ENCODE measurements around the gene DUSP11.
A peak's percentile ranks its signal among the peaks of the same experiment; 100 is the strongest.
"Not testable (repeated sequence)": the region's sequence is repeated elsewhere in the genome, so short reads cannot be mapped to it uniquely, and the experiment has no call there.

Gene DUSP11

GRCh38 chr2:73779467-73780236 lies at the start of gene DUSP11:
Gene DUSP11 (minus strand): TSS chr2:73780103. CDS start chr2:73779974, 129 bp downstream.
- peak; percentile 81 for DNase-seq

GRCh38 chr2:73828818-73829570 lies 49.1 kb upstream of the DUSP11 start, which contains the start of gene STAMBP:
Gene STAMBP (plus strand): TSS chr2:73828961. CDS start chr2:73830857, 1,896 bp downstream.
- DNase-seq: peak; percentile 93

GRCh38 chr2:73828389-73828817 lies 48.5 kb upstream of the DUSP11 start:
- DNase-seq: no peak

GRCh38 chr2:73827660-73828388 lies 47.9 kb upstream of the DUSP11 start:
- no peak for DNase-seq

GRCh38 chr2:73827018-73827417 lies 47.1 kb upstream of the DUSP11 start:
- no peak for DNase-seq

- no peak for DNase-seq
These were observed 45.5 kb upstream of the DUSP11 start for GRCh38 chr2:73825408-73825807.

- DNase-seq: peak; percentile 43
These were observed 44.1 kb upstream of the DUSP11 start for GRCh38 chr2:73823916-73824523.

- no peak for DNase-seq
These were observed 43.5 kb upstream of the DUSP11 start for GRCh38 chr2:73823416-73823815.

GRCh38 chr2:73822991-73823390 lies 43.1 kb upstream of the DUSP11 start:
- no peak for DNase-seq

GRCh38 chr2:73822276-73822675 lies 42.4 kb upstream of the DUSP11 start:
- DNase-seq: no peak

- DNase-seq: no peak
These were observed 41.8 kb upstream of the DUSP11 start for GRCh38 chr2:73821669-73822068.

- DNase-seq: no peak
These were observed 41.3 kb upstream of the DUSP11 start for GRCh38 chr2:73821227-73821626.

- DNase-seq: no peak
These were observed 38.4 kb upstream of the DUSP11 start for GRCh38 chr2:73818296-73818695.

- no peak for DNase-seq
These were observed 32.7 kb upstream of the DUSP11 start for GRCh38 chr2:73812635-73813034.

GRCh38 chr2:73811878-73812277 lies 32.0 kb upstream of the DUSP11 start:
- DNase-seq: no peak

- DNase-seq: not testable (repeated sequence)
These were observed 4.0 kb upstream of the DUSP11 start, which contains the start of gene C2orf78 for GRCh38 chr2:73783883-73784282. Gene C2orf78 (plus strand): TSS chr2:73784183. CDS start chr2:73784310, 127 bp downstream.

- not testable (repeated sequence) for DNase-seq
These were observed 3.5 kb upstream of the DUSP11 start for GRCh38 chr2:73783402-73783801.

- DNase-seq: no peak
These were observed 307 bp upstream of the DUSP11 start for GRCh38 chr2:73780237-73780582.

- DNase-seq: not testable (repeated sequence)
These were observed 936 bp downstream of the DUSP11 start for GRCh38 chr2:73778867-73779466.

GRCh38 chr2:73776869-73777519 lies 2.9 kb downstream of the DUSP11 start:
- DNase-seq: no peak

- no peak for DNase-seq
These were observed 3.5 kb downstream of the DUSP11 start for GRCh38 chr2:73776381-73776780.

GRCh38 chr2:73772819-73773218 lies 7.1 kb downstream of the DUSP11 start:
- DNase-seq: no peak

Measured in NCI-H526 treated with DMSO at 0.1 percent for 48 hours (cell line).